HL-60/S4 treated with retinoic acid at 250 ng/mL for 4 days and 3 days (cell line): ENCODE measurements around the gene DTX3.
"Not testable (repeated sequence)": the region's sequence is repeated elsewhere in the genome, so short reads cannot be mapped to it uniquely, and the experiment has no call there.

Experiments
- in situ Hi-C: fragments of 300-500 bp; cut with MboI; formaldehyde crosslinking; loops from 2 replicates; pipeline ENCODE4 v1.7.0; 2022; ENCODE audit warnings: low sequenced_read_pairs

DTX3 gene, protein sequence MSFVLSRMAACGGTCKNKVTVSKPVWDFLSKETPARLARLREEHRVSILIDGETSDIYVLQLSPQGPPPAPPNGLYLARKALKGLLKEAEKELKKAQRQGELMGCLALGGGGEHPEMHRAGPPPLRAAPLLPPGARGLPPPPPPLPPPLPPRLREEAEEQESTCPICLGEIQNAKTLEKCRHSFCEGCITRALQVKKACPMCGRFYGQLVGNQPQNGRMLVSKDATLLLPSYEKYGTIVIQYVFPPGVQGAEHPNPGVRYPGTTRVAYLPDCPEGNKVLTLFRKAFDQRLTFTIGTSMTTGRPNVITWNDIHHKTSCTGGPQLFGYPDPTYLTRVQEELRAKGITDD

DNA sequence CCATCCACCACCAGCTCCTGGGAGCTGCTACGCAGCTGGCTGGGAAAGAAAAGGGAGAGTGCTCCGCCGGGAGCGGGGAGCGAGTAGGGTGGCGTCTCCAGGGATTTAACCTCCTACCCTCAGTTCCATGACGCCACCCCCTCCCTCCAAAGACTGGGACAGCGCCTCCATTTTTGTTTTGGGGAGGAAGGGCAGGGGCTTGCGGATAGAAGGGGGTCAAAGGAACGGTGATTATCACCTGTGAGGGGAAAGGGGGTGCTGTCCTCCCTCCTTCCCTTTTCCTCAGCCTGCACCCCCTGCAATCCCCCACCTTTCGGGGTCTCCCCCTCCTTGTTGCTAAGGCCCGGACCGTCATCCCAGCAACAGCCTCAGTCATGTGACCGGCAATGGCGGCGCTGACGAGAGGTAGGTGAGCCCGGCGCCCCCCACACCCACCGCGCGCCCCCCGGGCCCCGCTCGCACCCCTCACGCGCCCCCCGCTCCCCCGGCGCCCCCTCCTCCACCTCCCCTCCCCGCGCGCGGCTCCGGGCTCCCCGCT lies at the start of gene DTX3:
TSS of gene DTX3 (plus strand) at position 371 of the 538 bp plus-strand sequence. CDS start 1,694 bp downstream, outside the sequence.
- in situ Hi-C loops, result no loop called here

DNA sequence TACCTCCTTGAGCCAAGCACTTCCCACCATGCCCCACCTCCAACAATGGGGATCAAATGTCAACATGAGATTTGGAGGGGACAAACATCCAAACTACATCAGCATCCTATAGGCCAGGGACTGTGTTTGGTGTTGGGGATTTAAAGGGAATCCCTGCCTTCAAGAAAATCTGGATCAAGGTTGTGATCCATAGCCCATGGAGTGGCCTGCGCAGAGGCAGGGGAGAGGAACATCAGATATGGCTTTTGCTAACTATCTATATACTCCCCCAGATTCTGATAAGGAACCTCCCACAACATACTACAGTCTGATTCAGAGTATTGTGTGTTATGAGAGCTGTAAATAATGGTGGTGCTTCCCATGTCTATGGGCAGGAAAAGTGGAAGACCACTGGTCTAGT lies 49.7 kb upstream of the DTX3 start:
- in situ Hi-C loops, result no loop called here

DNA sequence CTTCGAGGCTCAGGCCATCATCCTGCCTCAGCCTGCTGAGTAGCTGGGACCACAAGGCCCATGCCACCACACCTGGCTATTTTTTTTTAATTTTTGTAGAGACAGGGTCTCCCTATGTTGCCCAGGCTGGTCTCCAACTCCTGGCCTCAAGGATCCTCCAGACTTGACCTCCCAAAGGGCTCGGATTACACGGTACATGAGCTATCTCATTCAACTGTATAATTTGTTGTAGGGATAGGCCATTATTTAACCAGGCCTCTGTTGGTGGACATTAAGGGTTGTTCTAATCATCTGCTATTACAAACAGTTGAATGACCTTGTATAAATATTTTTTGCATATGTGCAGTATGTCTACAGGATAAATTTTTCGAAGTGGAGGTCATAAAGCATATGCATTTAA lies 45.8 kb upstream of the DTX3 start:
- in situ Hi-C loops, result no loop called here

DNA sequence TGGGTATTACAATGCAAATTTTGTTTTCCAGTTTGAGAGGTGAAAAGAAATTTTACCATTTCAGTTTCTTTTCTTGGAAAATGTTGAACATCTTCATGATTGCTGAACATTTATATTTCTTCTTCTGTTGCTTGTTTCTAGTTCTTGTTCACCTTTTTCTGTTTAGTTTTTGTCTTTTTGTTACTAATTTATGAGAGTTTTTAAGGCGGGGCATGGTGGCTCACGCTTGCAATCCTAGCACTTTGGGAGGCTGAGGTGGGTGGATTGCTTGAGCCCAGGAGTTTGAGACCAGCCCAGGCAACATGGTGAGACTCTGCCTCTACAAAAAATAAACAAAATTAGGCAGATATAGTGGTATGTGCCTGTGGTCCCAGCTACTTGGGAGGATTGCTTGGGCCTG lies 44.1 kb upstream of the DTX3 start:
- in situ Hi-C loops, result no loop called here

DNA sequence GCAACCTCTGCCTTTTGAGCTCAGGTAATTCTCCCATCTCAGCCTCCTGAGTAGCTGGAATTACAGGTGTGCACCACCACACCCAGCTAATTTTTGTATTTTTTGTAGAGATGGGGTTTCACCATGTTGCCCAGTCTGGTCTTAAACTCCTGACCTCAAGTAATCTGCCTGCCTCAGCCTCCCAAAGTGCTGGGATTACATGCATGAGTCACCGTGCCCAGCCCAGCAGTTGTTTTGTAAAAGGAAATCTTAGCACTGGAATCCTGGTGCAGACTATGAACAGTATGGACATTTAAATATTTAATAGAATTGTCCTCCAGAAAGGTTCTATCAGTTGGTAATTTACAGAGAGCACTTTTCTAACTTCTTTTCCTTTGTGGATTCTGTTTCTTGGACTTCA lies 43.5 kb upstream of the DTX3 start:
- in situ Hi-C loops, result not testable (repeated sequence)

DNA sequence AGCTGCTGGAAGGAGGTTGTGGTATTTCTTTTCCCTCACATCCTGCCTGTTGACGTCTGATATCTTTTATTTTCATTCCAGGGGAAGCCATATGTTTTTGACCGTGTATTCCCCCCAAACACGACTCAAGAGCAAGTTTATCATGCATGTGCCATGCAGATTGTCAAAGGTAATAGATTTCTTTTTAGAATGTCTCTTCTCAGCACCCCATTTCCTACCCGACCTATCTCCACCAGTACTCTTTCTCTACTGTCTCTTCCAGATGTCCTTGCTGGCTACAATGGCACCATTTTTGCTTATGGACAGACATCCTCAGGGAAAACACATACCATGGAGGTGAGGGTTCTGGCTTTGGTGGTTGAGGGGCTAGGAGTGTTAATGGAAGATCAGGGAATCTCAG lies 41.3 kb upstream of the DTX3 start:
- in situ Hi-C loops, result no loop called here

DNA sequence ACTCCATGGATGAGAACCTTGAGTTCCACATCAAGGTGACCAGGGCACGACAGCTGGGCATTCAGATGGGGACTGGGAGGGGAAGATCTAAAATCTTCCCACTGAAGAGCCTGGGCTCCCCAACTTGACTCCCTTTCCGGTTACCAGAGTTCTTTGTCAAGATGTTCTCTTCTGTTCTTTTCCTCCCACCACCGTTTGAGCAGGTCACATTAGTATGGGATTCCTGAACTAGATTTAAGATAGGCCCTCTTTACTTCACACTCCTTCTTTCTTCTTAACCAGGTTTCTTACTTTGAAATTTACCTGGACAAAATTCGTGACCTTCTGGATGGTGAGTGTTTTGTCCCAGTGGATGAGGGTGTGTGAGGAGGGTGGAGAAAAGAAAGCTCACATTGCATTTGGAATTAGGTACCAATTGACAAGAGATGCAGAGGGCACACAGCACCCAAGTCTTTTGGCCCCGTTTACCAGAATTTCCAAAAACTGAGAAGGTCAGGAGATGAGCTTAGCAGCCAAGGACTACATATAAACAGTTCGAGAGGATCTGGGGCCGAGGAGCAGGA lies 40.4 kb upstream of the DTX3 start:
- in situ Hi-C loops, result no loop called here

DNA sequence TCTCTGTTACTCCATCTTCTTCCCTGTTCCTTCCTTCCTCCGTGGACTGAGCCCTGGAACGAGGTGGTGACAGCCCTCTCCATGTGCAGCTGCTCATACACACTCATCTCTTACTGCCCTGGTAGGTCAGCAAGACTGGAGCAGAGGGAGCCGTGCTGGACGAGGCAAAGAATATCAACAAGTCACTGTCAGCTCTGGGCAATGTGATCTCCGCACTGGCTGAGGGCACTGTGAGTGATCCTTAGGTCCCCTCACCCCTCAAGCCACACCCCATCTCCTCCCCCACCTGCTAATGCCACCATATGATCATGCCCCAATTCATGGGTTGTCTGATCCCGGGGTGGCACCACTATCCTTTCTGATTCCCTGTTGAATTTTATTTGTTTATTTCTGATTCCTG lies 35.8 kb upstream of the DTX3 start:
- in situ Hi-C loops, result no loop called here

DNA sequence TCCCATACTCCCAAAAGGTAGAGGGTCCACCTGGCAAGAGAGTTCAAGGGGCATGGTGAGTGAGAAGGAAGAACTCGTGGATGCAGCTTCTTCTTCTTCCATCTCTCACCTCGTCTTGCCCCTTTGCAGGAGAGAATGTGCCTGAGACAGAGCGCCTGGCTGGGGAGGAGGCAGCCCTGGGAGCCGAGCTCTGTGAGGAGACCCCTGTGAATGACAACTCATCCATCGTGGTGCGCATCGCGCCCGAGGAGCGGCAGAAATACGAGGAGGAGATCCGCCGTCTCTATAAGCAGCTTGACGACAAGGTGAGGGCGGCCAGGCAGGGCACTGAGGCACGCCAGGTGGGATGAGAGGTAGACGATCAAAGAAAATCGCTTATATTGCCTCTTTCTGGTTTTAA lies 34.8 kb upstream of the DTX3 start:
- in situ Hi-C loops, result no loop called here

DNA sequence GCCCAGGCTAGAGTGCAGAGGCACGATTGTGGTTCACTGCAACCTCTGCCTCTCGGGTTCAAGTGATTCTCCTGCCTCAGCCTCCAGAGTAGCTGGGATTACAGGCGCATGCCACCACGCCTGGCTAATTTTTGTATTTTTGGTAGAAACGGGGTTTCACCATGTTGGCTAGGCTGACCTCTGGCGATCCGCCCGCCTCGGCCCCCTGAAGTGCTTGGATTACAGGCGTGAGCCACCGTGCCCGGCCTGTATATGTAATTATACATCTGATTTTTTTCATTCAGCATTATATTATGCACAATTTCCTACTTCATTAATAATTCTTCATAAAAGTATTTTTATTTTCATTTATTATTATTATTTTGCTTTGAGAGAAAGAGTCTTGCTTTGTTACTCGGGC lies 34.2 kb upstream of the DTX3 start:
- in situ Hi-C loops, result not testable (repeated sequence)

DNA sequence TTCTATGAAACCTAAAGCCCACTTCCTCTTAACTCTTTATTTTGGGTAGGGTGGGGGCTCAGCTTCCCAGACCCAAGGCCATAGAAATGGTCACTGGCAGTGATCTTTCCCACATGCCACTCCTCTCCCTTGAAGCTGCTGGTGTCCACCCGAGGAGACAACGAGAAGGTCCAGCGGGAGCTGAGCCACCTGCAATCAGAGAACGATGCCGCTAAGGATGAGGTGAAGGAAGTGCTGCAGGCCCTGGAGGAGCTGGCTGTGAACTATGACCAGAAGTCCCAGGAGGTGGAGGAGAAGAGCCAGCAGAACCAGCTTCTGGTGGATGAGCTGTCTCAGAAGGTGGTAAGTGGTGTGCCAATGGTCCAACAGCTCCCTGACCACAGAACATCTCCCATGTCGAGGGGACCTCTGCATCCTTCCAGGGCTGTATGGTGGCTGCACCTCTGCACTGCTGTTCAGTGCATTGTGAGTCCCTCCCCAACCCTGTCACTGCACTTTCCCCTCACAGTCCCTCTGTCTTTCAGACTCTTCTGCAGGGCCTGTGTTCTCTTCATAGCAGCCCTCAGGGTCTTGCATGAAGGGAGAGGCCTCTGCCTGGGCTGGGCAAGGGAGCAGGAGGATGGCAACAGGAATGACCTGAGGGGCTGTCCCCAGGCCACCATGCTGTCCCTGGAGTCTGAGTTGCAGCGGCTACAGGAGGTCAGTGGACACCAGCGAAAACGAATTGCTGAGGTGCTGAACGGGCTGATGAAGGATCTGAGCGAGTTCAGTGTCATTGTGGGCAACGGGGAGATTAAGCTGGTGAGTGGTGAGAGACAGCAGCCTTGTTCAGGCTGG lies 32.5 kb upstream of the DTX3 start:
- in situ Hi-C loops, result no loop called here

DNA sequence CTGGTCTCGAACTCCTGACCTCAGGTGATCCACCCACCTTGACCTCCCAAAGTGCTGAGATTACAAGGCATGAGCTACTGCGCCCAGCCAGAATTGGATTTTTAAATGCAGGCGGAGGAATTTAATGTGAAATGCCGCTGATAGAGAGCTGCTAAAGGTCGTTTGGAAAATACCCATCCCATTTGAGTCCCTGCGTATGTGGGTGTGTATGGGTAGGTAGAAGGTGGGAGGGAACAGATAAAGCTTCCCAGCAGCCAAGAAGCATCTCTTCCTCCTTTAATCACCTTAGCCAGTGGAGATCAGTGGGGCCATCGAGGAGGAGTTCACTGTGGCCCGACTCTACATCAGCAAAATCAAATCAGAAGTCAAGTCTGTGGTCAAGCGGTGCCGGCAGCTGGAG lies 29.8 kb upstream of the DTX3 start:
- in situ Hi-C loops, result no loop called here

DNA sequence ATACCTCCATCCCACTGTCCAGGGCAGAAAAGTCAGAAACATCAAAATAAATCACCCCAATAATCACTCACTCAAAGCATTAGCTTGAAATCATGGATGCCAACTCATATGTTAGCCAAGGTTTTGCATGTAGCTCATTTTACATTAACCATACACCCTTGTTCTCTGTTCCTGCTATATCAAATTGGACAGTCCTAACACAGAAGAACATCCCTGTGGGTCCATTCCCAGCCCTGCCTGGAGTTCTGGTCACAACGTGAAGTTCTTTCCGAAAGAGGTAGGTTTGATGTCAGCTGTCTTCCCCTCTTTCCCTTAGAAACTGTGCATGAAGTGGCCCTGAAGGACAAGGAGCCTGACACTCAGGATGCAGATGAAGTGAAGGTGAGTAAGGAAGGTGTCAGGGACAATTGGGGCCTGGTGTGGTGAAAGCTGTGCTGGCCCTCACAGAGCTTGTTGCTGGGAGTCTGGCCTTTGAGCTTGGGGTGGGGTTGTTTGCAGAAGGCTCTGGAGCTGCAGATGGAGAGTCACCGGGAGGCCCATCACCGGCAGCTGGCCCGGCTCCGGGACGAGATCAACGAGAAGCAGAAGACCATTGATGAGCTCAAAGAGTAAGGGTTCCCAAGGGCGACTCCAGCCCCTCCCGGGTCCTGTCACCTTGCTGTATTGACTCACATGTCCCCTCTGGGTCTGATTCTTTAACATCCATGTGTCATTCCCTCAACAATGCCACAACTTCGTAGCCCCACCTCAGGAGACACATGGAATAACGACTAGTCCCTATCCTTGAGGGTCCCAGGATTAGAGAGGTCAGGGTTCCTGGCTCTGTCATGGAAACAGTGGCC lies 28.6 kb upstream of the DTX3 start:
- in situ Hi-C loops, result no loop called here

DNA sequence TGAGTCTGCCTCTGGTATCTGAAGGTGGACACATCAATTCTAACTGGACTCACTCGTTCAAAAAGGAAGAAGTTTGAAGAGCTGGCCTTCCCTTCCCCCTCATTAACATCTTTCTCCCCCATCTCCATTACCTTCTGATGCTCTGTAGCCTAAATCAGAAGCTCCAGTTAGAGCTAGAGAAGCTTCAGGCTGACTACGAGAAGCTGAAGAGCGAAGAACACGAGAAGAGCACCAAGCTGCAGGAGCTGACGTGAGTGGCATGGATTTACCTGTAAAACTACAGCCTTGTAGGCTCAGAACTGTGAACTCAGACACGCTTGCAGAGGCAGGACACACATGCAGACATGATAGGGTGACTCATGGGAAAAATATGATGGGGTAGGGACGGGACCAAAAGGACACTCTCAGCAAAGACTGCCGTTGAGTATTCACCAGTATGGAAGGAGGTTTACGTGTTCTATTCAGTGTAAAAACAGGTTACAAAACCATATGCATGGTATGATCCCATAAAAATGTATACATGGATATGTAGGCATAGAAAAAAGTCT lies 27.9 kb upstream of the DTX3 start:
- in situ Hi-C loops, result no loop called here

DNA sequence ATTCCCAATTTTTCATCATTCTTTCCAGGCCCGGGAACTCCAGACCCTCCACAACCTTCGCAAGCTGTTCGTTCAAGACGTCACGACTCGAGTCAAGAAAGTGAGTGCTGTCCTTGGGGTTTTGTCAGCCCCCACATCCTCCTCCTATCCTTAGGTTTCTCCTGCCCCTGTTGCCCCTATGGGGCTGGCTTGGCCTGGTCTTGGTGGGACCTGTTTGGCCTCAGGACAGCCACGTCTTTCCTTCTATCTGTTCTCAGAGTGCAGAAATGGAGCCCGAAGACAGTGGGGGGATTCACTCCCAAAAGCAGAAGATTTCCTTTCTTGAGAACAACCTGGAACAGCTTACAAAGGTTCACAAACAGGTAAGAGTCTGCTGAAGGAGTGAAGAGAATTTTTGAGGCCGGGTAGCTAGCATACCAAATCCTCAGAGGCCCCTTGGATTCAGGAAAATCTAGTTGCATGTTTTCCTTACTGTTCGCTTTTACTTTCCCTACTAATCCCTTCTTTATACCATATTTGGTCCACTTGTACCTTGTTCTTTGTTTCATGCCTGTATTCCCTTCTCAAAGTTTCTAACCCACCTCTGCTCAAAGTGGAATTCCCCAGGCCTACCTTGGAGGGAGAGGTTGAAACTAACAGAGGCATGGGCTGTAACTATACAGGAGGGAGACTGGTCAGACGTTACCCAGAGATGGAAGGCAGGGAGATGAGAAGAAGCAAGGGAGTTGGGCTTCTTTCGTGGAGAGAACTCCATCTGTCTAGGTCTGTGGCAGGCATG lies 26.5 kb upstream of the DTX3 start:
- in situ Hi-C loops, result no loop called here

DNA sequence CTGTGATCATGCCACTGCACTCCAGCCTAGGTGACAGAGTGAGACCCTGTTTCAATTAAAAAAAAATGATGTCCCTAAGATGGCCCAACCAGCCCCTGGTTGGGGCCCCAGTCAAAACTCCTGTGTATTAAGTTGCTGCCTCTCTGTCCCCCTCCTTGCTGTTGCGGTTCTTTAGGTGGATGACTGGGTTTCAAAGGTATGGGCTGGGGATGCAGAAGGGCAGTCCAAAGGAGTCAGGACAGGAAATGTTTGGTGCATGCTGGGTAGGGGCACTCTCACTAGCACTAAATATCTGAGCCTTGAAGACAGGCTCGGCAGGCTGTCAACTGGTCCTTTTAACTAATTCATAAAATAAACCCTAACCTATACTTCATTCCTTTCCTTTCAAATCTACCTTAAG lies 25.6 kb upstream of the DTX3 start:
- in situ Hi-C loops, result no loop called here

DNA sequence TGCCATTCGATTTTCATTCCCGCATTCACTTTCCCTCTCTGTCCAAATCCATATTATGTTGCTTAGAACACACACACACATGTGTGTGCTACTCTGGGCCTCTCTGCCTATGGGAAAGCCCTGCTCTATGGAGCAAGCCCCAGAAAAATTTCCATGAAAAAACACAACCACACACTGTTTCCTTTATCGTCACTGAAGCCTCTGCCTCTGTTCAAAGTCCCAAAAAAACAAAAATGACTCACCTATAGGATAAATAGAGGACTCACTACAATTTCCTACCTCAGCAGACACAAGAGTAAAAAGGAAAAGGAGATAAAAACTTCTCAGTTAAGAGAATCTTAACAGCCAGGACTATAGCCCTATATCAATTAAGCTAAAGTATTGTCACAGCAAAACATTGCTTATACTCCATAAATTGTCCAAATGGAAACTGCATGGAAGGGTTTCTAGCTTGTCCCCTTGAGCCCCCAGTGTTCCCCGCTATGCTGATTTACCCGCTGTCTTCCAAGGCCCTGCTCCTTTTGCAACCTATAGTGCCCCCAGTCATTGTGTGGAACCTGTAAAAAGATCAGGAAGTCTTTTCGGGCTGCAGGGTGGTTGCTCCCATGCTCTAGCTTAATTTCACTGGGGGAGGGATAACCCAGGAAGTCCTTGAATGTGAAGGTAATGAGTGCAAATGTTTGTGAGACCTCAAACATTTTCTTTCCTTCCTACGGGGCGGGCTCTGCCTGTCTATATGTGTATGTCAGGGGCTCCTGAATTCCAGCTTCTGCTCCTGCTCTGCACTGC lies 24.8 kb upstream of the DTX3 start:
- in situ Hi-C loops, result no loop called here

DNA sequence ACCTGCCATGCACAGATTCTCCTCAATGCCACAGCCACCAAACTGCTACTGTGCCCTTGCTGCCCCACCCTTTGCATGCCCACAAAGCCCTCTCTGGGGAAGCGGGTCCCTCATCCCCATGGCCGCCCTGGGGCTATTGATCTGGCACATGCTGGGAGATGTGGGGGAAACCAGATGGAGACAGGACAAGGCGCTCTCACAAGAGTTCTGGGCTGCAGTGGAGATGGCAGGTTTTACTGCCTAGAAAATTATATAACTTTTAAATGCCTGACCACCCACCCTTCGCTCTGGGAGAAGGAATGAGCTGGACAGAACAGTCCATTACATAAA lies 24.2 kb upstream of the DTX3 start:
- in situ Hi-C loops, result no loop called here

DNA sequence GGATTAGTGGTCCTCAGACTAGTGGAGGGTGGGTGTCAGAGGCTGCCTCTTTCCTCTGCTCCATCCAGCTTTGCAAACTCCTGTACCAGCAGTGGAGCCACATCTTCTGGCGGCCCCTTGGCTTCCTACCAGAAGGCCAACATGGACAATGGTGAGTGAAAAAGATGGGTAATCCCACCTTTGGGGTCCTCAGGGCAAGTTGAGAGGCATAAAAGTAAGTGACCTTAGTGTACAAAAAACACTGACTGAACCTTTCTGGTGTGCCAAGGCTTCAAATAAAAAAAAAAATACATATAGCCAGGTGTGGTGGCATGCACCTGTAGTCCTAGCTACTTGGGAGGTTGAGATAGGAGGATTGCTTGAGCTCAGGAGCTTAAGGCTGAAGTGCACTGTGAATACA lies 22.8 kb upstream of the DTX3 start:
- in situ Hi-C loops, result no loop called here
